A673 (cell line): ENCODE measurements around the gene ALAS2.

Experiments used
- EZH2 ChIP-seq: fragments of 200-600 bp; sonication (generic); IDR thresholded peaks from 2 replicates; pipeline ENCODE4 v1.6.1; 2017; ENCODE audit warnings: borderline replicate concordance, low read depth, mild to moderate bottlenecking, mixed read lengths, antibody characterized with exemption, low read length; ENCODE audit not compliant: poor library complexity, severe bottlenecking
- TF ChIP-seq, protein P1 (sequence below): fragments of 300-800, 200-600 bp; sonication (generic); conservative IDR thresholded peaks from 2 replicates; pipeline ENCODE4 v1.5.1; 2017; ENCODE audit warnings: low read depth, mild to moderate bottlenecking, antibody characterized with exemption, low read length, moderate library complexity, mixed read lengths

DNA sequence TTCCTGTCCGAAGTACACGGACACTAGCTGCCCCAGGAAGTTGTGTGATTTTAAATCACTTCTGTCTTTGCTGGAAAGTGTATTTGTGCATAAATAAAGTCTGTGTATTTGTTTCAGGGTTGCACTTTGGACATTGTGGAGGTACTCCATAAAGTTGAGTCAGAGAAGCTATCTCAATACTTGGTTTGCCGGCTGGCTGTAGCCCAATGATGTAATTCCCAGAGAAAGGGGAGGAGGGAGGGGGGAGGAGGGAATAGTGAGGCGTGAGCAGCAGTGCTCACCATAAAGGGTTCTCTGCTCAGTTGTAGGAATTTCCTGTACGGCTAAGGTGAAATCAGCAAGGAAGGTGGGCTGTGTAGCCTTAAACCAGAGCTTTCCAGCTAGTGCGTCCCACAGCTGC is 23.1 kb downstream of the ALAS2 start:
- TF ChIP-seq, protein P1, sequence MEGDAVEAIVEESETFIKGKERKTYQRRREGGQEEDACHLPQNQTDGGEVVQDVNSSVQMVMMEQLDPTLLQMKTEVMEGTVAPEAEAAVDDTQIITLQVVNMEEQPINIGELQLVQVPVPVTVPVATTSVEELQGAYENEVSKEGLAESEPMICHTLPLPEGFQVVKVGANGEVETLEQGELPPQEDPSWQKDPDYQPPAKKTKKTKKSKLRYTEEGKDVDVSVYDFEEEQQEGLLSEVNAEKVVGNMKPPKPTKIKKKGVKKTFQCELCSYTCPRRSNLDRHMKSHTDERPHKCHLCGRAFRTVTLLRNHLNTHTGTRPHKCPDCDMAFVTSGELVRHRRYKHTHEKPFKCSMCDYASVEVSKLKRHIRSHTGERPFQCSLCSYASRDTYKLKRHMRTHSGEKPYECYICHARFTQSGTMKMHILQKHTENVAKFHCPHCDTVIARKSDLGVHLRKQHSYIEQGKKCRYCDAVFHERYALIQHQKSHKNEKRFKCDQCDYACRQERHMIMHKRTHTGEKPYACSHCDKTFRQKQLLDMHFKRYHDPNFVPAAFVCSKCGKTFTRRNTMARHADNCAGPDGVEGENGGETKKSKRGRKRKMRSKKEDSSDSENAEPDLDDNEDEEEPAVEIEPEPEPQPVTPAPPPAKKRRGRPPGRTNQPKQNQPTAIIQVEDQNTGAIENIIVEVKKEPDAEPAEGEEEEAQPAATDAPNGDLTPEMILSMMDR: no peak
- TF ChIP-seq EZH2: no peak
